ENCODE data around the gene ABCA2. TPM values are rescaled to one million over a fixed set of nuclear protein-coding genes. Genes with fewer than 3 reads are reported as not detected.

ABCA2 gene
- total RNA-seq, 2 experiments from 2014 or later = 11.8 to 16.2 TPM

DNA sequence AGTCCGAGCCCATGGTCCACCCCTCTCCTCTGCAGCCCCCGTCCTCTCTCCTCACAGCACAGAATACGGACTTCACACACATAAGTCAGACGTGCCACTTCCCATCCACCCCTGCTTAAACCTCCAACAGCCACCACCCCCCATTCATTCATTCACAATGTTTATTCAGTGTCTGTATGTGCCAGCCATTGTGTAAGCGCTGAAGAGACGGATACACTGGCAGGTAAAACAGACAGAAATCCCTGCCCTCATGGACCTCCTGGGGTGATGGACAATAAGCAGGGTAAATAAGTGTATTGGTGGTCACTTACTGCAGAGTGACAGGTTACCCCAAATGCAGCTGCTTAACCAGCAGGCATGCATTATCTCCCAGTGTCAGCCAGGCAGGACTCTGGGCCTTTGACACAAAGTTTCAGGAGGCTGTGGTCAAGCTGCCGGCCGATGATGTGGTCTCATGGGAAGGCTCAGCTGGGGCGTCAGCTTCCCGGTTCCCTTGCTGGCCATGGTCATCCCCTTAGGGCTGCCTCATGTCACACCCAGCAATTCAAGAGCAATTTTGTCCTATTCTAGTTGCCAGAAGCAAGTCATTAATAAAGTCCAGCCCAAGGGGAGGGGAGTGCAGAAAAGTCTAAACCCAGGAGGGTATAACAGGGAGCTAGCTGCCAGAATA, 37.7 kb downstream of the ABCA2 start:
- H3K36me3 Mint-ChIP-seq (ENCODE audit: low read depth) = peaks cover 6% of the 10 kb centered on the region
- H3K4me1 Mint-ChIP-seq (ENCODE audit: low read depth) = peaks cover 15% of the 10 kb centered on the region
- no peaks in the 10 kb centered on the region for H3K9me3 Mint-ChIP-seq
- CTCF ChIA-PET = interaction anchor here (0.9 to 5.8 kb wide), 4 partner anchors 8 to 45 kb away, joined by 3 to 48 read pairs (median 13); partner anchors contain the start of genes ABCA2 and LCNL1
- intact Hi-C loops (cut with micrococcal nuclease) = no loop called here
- DNase-seq = no peak
- POLR2A ChIA-PET = interaction anchor here (0.9 to 1.8 kb wide), 4 partner anchors 9 to 128 kb away, joined by 3 to 5 read pairs (median 3); partner anchors contain the start of genes EDF1 and PTGDS
- H3K27me3 Mint-ChIP-seq = peaks cover 4% of the 10 kb centered on the region
- no peak overlapping the region for H3K27ac Mint-ChIP-seq
- peak overlapping the region; percentile 86 for H3K4me3 Mint-ChIP-seq
- no peak for ATAC-seq
- TF ChIP-seq CTCF (IDR thresholded peaks at IDR 0.05) = no peak

- Mint-ChIP-seq H3K4me3 (no peak overlapping the region), H3K4me1 (ENCODE audit: low read depth) (peaks cover 12% of the 10 kb centered on the region), H3K9me3 (no peaks in the 10 kb centered on the region), H3K36me3 (ENCODE audit: low read depth) (peaks cover 5% of the 10 kb centered on the region), H3K27me3 (peaks cover 9% of the 10 kb centered on the region), H3K27ac (no peak overlapping the region)
- ATAC-seq = no peak
- DNase-seq = no peak
- no peak for TF ChIP-seq CTCF (IDR thresholded peaks at IDR 0.05)
- ChIA-PET CTCF (interaction anchor here (0.8 to 5.8 kb wide), 5 partner anchors 11 to 79 kb away, joined by 3 to 48 read pairs (median 3); partner anchors contain the start of gene ABCA2), POLR2A (interaction anchor here (0.8 kb wide), 1 partner anchor 19 kb away, joined by 3 read pairs; no protein-coding TSS in a partner anchor)
- intact Hi-C loops (cut with micrococcal nuclease) = no loop called here
Observed at GRCh38 chr9:136988872-136989271, 39.2 kb downstream of the ABCA2 start.

GRCh38 chr9:136985853-136986252, 42.2 kb downstream of the ABCA2 start:
- CTCF ChIA-PET = interaction anchor here (1.0 kb wide), 1 partner anchor 82 kb away, joined by 4 read pairs; no protein-coding TSS in a partner anchor
- peaks cover 11% of the 10 kb centered on the region for H3K27me3 Mint-ChIP-seq
- no peaks in the 10 kb centered on the region for H3K36me3 Mint-ChIP-seq (ENCODE audit: low read depth)
- intact Hi-C loops (cut with micrococcal nuclease) = no loop called here
- no peaks in the 10 kb centered on the region for H3K9me3 Mint-ChIP-seq
- H3K4me1 Mint-ChIP-seq (ENCODE audit: low read depth) = no peaks in the 10 kb centered on the region
- H3K27ac Mint-ChIP-seq = no peak overlapping the region
- TF ChIP-seq CTCF (IDR thresholded peaks at IDR 0.05) = no peak
- no peak for ATAC-seq
- POLR2A ChIA-PET = interaction anchor here (1.0 to 1.1 kb wide), 2 partner anchors 8 to 14 kb away, joined by 3 to 5 read pairs; no protein-coding TSS in a partner anchor
- H3K4me3 Mint-ChIP-seq = no peak overlapping the region
- DNase-seq = no peak

DNA sequence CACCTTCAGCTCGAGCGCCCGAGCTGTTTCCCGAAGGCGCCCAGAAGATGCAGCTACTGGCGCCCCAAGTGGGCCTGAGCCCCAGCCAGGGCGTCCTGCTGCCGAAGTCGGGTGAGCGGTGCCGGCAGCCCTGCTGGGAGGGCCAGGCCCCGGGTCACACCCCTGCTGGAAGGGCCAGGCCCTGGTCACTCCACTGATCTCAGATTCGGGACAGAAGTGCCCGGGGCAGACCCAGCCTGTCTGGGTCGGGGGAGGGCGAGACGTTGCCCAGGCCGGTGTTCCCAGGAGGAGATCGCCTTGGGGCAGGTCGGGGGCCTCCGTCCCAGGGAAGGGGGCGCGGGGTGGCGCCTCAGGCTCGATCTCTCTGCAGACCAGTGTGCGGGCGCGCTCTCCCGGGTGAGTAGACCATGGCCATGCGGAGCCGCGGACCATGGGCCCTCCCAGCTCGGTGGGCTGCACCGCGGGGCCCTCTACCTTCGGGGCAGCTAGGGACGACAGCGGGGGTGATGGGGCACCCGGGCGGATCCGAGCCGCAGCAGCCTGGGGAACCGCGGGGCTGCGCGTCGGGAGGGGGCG, 42.9 kb downstream of the ABCA2 start:
- POLR2A ChIA-PET = interaction anchor here (0.6 to 1.1 kb wide), 3 partner anchors 9 to 189 kb away, joined by 3 to 5 read pairs (median 3); partner anchors contain the start of gene CCDC183
- H3K27me3 Mint-ChIP-seq = peaks cover 11% of the 10 kb centered on the region
- CTCF ChIA-PET = interaction anchor here (0.7 kb wide), 2 partner anchors 37 to 50 kb away, joined by 3 read pairs; no protein-coding TSS in a partner anchor
- no peaks in the 10 kb centered on the region for H3K36me3 Mint-ChIP-seq (ENCODE audit: low read depth)
- no peak overlapping the region for H3K4me3 Mint-ChIP-seq
- no peak for DNase-seq
- no peaks in the 10 kb centered on the region for H3K9me3 Mint-ChIP-seq
- ATAC-seq = peak; percentile 31
- no peaks in the 10 kb centered on the region for H3K4me1 Mint-ChIP-seq (ENCODE audit: low read depth)
- intact Hi-C loops (cut with micrococcal nuclease) = no loop called here
- TF ChIP-seq CTCF (IDR thresholded peaks at IDR 0.05) = no peak
- H3K27ac Mint-ChIP-seq = no peak overlapping the region
